ENCODE results near the gene ANKRD12.
"Not testable (repeated sequence)": the region's sequence is repeated elsewhere in the genome, so short reads cannot be mapped to it uniquely, and the experiment has no call there.

The ANKRD12 gene

DNA sequence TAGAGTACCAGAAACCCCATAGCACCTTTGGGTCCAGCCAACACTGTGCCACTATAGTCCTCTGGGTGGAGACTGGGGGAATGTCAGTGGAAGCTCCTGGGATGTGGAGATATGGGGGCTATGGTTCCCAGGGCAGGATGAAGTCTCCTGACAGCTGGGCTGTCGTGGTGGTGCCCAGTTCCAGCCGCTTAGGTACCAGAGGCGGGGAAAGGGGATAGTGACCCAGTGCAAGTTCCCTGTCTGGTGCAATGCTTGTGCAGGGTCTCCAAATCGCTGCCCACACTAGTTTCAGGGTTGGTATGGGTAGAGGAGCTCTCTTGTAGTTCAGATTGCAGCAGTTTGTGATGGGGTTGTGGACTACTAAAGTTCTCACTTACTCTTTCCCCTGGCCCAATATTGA, 97.9 kb downstream of the ANKRD12 start:
- DNase-seq: no peak

- DNase-seq: no peak
Observed at GRCh38 chr18:9237981-9238380, 101.4 kb downstream of the ANKRD12 start.

DNA sequence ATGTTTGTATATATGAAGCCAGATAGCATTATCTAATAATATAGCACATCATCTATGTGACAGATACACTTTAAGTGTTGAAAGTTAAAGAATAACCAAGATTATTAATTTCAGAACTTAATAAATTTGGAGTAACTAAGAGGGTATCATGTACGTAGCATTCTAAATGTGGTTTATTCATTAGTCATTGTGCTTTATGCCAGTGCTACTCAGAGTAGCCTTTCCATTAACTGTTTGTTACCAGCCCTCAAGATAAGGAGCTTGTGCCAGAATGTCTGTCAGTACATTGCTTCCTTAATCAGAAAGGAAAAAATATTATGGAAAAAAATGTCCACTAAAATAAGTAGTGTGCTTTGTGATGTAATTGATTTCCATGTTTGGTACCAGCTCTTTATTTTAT, 103.1 kb downstream of the ANKRD12 start:
- DNase-seq: no peak

GRCh38 chr18:9240270-9240669, 103.7 kb downstream of the ANKRD12 start:
- no peak for DNase-seq

DNA sequence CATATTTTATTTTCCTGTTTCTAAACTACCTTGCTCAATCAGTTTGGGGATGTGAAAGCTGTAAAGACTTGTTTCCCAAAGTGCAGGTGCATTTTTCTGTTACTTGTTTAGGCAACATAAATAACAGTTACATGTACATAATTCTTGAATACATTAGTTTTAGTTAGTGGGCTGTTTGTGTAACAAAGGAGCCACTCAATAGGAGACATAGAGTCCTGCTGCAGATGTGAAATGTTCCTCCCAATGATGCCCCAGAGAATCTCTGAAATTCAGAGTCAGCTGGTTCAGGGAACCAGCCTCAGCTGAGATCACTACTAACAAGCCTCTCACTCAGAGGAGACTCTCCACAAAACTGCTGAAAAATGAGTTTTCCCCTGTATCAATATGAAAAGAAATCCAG, 106.4 kb downstream of the ANKRD12 start:
- no peak for DNase-seq

DNA sequence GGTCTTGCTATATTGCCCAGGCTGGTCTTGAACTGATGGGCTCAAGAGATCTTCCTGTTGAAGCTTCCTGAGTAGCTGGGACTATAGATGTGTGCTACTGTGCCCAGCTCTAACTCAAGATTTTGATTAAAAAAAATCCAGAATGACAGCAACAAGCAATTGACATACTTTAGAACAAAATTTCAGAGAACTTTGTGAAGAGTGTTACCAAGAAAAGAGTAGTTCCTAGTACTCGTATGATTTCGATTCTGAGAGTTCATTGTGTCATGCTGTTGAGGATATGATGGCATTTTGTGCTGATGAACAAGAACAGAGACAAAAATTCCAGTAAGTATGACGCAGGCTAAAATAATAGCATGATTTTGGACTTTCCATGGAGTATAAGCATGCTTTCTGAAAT, 107.8 kb downstream of the ANKRD12 start:
- DNase-seq: no peak

GRCh38 chr18:9248661-9249060, 112.1 kb downstream of the ANKRD12 start:
- DNase-seq: no peak

GRCh38 chr18:9249254-9249653, 112.7 kb downstream of the ANKRD12 start:
- DNase-seq: no peak

- DNase-seq: no peak
Observed at GRCh38 chr18:9259173-9259572, 122.6 kb downstream of the ANKRD12 start.

GRCh38 chr18:9260388-9261380, 124.1 kb downstream of the ANKRD12 start:
- no peak for DNase-seq

DNA sequence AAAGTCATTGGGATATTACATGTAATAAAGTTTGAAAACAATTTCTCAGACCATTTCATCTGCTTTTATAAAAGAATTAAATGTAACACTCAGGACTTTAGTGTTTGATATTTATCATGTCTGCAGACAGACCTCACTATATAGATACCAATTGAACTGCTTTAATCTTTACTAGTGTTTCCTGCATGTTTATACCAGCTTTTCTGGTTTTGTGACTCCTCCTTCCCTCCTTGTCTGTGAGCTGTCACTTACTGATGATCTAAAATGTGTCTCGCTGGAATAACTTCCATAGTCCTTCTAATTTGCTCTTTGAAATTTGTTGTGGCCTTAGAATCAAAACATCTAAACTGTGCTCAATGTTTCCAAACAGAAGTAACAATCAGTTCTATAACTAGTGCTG, 126.7 kb downstream of the ANKRD12 start:
- DNase-seq: no peak

DNA sequence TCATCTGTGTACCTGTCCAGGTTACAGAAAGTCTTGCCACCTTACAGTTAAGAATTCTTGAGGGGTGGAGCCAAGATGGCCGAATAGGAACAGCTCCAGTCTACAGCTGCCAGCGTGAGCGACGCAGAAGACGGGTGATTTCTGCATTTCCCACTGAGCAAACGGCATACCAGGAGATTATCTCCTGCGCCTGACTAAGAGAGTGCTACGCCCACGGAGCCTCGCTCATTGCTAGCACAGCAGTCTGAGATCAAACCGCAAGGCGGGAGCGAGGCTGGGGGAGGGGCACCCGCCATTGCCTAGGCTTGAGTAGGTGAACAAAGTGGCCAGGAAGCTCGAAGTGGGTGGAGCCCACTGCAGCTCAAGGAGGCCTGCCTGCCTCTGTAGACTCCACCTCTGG, 128.2 kb downstream of the ANKRD12 start:
- not testable (repeated sequence) for DNase-seq

- no peak for DNase-seq
Observed at GRCh38 chr18:9273221-9273620, 136.6 kb downstream of the ANKRD12 start.

- no peak for DNase-seq
Observed at GRCh38 chr18:9275890-9276289, 139.3 kb downstream of the ANKRD12 start.

- DNase-seq: no peak
Observed at GRCh38 chr18:9278028-9278427, 141.4 kb downstream of the ANKRD12 start.

GRCh38 chr18:9280849-9281248, 144.3 kb downstream of the ANKRD12 start:
- no peak for DNase-seq

- DNase-seq: no peak
Observed at GRCh38 chr18:9281780-9282179, 145.2 kb downstream of the ANKRD12 start.

GRCh38 chr18:9283791-9284190, 147.2 kb downstream of the ANKRD12 start:
- no peak for DNase-seq

DNA sequence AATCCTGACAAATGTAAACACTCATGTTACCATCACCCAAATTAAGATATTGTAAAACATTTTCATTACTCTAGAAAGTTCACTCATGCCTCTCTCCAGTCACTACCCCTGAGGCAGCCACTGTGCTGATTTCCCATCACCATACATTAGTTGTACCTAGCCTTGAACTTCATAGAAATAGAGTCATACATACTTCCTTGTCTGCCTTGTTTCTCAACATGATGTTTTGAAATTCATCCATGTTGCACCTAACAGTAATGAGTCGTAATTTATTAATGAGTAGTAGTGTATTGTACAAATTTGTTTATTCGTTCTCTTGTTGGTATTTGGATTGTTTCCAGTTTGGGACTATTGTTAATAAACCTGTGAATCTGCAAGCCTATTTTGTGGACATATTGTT, 149.0 kb downstream of the ANKRD12 start:
- DNase-seq: no peak

DNA sequence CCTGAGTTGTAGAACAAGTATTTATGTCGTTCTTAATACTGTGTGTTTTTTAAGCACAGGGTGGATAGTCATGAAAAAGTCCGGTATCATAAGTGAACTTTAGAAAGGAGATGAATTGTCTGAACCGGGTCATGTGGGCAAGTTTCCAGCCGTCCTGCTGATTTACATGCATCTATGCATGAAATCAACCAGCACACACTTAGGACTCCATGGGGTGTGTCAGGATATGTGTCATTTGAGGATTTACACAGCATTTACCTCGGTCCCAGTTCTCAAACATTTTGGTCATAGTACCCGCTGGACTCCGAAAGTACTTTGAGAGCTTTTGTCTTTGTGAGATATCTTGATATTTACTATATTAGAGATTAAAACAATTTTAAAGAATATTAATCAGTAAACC, 150.5 kb downstream of the ANKRD12 start:
- no peak for DNase-seq

- DNase-seq: no peak
Observed at GRCh38 chr18:9289698-9290097, 153.1 kb downstream of the ANKRD12 start.

DNA sequence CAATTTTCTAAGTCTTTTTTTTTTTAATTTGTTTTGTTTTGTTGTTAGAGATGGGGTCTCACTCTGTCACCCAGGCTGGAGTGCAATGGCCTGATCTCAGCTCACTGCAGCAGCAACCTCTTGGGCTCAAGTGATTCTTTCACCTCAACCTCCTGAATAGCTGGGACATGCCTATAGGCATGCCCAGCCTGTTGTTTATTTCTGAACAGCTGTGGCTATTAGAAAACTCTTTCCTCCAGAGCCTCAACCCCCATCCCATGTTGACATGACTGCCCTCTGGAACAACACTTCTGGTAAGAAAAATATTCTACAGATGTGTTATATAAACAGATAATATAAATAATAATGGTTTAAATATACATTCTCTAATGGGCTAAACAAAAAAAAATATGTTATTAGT, 153.6 kb downstream of the ANKRD12 start:
- no peak for DNase-seq

GRCh38 chr18:9292047-9292446, 155.5 kb downstream of the ANKRD12 start:
- DNase-seq: no peak

DNA sequence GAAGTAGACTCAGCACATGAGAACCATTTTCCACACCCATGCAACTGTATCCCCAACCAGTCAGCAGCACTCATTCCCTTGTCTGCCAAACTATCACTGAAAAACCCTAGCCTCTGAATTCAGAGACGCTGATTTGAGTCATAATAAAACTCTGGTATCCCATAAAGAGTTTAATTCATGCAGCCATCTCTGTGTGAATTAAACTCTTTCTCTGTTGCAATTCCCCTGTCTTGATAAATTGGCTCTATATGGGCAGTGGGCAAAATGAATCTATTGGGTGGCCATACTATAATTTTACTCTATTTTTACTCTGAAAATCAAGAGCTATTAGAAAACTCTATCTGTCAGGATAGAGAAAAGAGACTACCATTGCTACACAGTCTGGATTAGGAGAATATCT, 157.4 kb downstream of the ANKRD12 start:
- no peak for DNase-seq

Measured in KG1 (cell line).